ENCODE results near the gene WWOX. TPM values are rescaled to one million over a fixed set of nuclear protein-coding genes. Genes with fewer than 3 reads are reported as not detected.

Gene WWOX
- total and polyA plus RNA-seq, 4 experiments from 2014 or later: 10.4 to 23.1 (median 17.5) TPM

GRCh38 chr16:78620291-78620690 lies 520.8 kb downstream of the WWOX start:
- H3K27me3 Mint-ChIP-seq: no peaks in the 10 kb centered on the region
- DNase-seq: no peak
- H3K9me3 Mint-ChIP-seq: peaks cover 0 to 16% (median 6%) of the 10 kb centered on the region in 8 donors
- no peaks in the 10 kb centered on the region for H3K4me1 Mint-ChIP-seq
- no peak overlapping the region for H3K4me3 Mint-ChIP-seq
- Histone ChIP-seq H3K4me3 (ENCODE audit: low read length in 2 of 2) (no peak overlapping the region), H3K36me3 (ENCODE audit: insufficient read depth, low read length) (no peaks in the 10 kb centered on the region), H3K27ac (ENCODE audit: low read depth, low read length) (no peak overlapping the region), H3K4me1 (ENCODE audit: insufficient read depth, low read length) (no peaks in the 10 kb centered on the region), H3K9me3 (ENCODE audit: control insufficient read depth in 1 of 2, low read length in 2 of 2) (no peaks in the 10 kb centered on the region), H3K27me3 (ENCODE audit: insufficient read depth, low read length) (no peaks in the 10 kb centered on the region)
- ChIA-PET POLR2A (ENCODE audit: partially characterized antibody) (no interaction called here), CTCF (ENCODE audit: partially characterized antibody) (no interaction called here)
- intact Hi-C loops (cut with micrococcal nuclease): no loop called here
- no peak overlapping the region for H3K27ac Mint-ChIP-seq
- H3K36me3 Mint-ChIP-seq: peaks cover 2 to 5% of the 10 kb centered on the region in 2 donors

- no peaks in the 10 kb centered on the region for H3K27me3 ChIP-seq (ENCODE audit: insufficient read depth, low read length)
- POLR2A ChIA-PET (ENCODE audit: partially characterized antibody): no interaction called here
- H3K4me3 ChIP-seq (ENCODE audit: low read length in 2 of 2): no peak overlapping the region
- CTCF ChIA-PET (ENCODE audit: partially characterized antibody): no interaction called here
- H3K4me3 Mint-ChIP-seq: no peak overlapping the region
- peaks cover 2 to 5% of the 10 kb centered on the region in 2 donors for H3K36me3 Mint-ChIP-seq
- intact Hi-C loops (cut with micrococcal nuclease): no loop called here
- peaks cover 0 to 17% (median 8%) of the 10 kb centered on the region in 8 donors for H3K9me3 Mint-ChIP-seq
- DNase-seq: no peak
- no peaks in the 10 kb centered on the region for H3K36me3 ChIP-seq (ENCODE audit: insufficient read depth, low read length)
- no peak overlapping the region for H3K27ac ChIP-seq (ENCODE audit: low read depth, low read length)
- H3K4me1 Mint-ChIP-seq: no peaks in the 10 kb centered on the region
- H3K27ac Mint-ChIP-seq: no peak overlapping the region
- H3K27me3 Mint-ChIP-seq: no peaks in the 10 kb centered on the region
- no peaks in the 10 kb centered on the region for H3K9me3 ChIP-seq (ENCODE audit: control insufficient read depth in 1 of 2, low read length in 2 of 2)
- no peaks in the 10 kb centered on the region for H3K4me1 ChIP-seq (ENCODE audit: insufficient read depth, low read length)
Observed at GRCh38 chr16:78623796-78624195, 524.3 kb downstream of the WWOX start.

- no peaks in the 10 kb centered on the region for H3K36me3 ChIP-seq (ENCODE audit: insufficient read depth, low read length)
- DNase-seq: no peak
Observed at GRCh38 chr16:78624366-78624765, 524.9 kb downstream of the WWOX start.

GRCh38 chr16:78628461-78629045 lies 529.1 kb downstream of the WWOX start:
- DNase-seq: no peak
- H3K4me3 ChIP-seq (ENCODE audit: low read length in 2 of 2): no peak overlapping the region
- no peaks in the 10 kb centered on the region for H3K27me3 ChIP-seq (ENCODE audit: insufficient read depth, low read length)
- ChIA-PET CTCF (ENCODE audit: partially characterized antibody) (no interaction called here), POLR2A (ENCODE audit: partially characterized antibody) (no interaction called here)
- Mint-ChIP-seq H3K4me3 (no peak overlapping the region), H3K36me3 (peaks cover 0 to 25% of the 10 kb centered on the region in 2 donors), H3K27ac (no peak overlapping the region), H3K9me3 (peaks cover 1 to 30% (median 20%) of the 10 kb centered on the region in 8 donors), H3K27me3 (no peaks in the 10 kb centered on the region), H3K4me1 (no peaks in the 10 kb centered on the region)
- no peak overlapping the region for H3K27ac ChIP-seq (ENCODE audit: low read depth, low read length)
- H3K9me3 ChIP-seq (ENCODE audit: control insufficient read depth in 1 of 2, low read length in 2 of 2): peaks cover 0 to 6% of the 10 kb centered on the region in 2 donors
- H3K36me3 ChIP-seq (ENCODE audit: insufficient read depth, low read length): no peaks in the 10 kb centered on the region
- no peaks in the 10 kb centered on the region for H3K4me1 ChIP-seq (ENCODE audit: insufficient read depth, low read length)
- intact Hi-C loops (cut with micrococcal nuclease): no loop called here

More at GRCh38 chr16:78624366-78624765, 524.9 kb downstream of the WWOX start:
- H3K27ac Mint-ChIP-seq: no peak overlapping the region
- Histone ChIP-seq H3K27ac (ENCODE audit: low read depth, low read length) (no peak overlapping the region), H3K27me3 (ENCODE audit: insufficient read depth, low read length) (no peaks in the 10 kb centered on the region), H3K4me1 (ENCODE audit: insufficient read depth, low read length) (no peaks in the 10 kb centered on the region), H3K9me3 (ENCODE audit: control insufficient read depth in 1 of 2, low read length in 2 of 2) (no peaks in the 10 kb centered on the region), H3K4me3 (ENCODE audit: low read length in 2 of 2) (no peak overlapping the region)
- H3K27me3 Mint-ChIP-seq: no peaks in the 10 kb centered on the region
- ChIA-PET CTCF (ENCODE audit: partially characterized antibody) (no interaction called here), POLR2A (ENCODE audit: partially characterized antibody) (no interaction called here)
- intact Hi-C loops (cut with micrococcal nuclease): no loop called here
- no peak overlapping the region for H3K4me3 Mint-ChIP-seq
- no peaks in the 10 kb centered on the region for H3K4me1 Mint-ChIP-seq
- peaks cover 0 to 21% (median 10%) of the 10 kb centered on the region in 8 donors for H3K9me3 Mint-ChIP-seq
- H3K36me3 Mint-ChIP-seq: peaks cover 2 to 7% of the 10 kb centered on the region in 2 donors

GRCh38 chr16:78629173-78629572 lies 529.7 kb downstream of the WWOX start:
- peaks cover 0 to 6% of the 10 kb centered on the region in 2 donors for H3K9me3 ChIP-seq (ENCODE audit: control insufficient read depth in 1 of 2, low read length in 2 of 2)
- no peaks in the 10 kb centered on the region for H3K4me1 Mint-ChIP-seq
- no peak for DNase-seq
- H3K36me3 Mint-ChIP-seq: peaks cover 0 to 23% of the 10 kb centered on the region in 2 donors
- no peak overlapping the region for H3K27ac Mint-ChIP-seq
- ChIA-PET CTCF (ENCODE audit: partially characterized antibody) (interaction anchor here (0.5 kb wide), 1 partner anchor 354 kb away, joined by 3 read pairs; no protein-coding TSS in a partner anchor), POLR2A (ENCODE audit: partially characterized antibody) (no interaction called here)
- peaks cover 1 to 30% (median 20%) of the 10 kb centered on the region in 8 donors for H3K9me3 Mint-ChIP-seq
- no peaks in the 10 kb centered on the region for H3K27me3 ChIP-seq (ENCODE audit: insufficient read depth, low read length)
- intact Hi-C loops (cut with micrococcal nuclease): no loop called here
- no peaks in the 10 kb centered on the region for H3K4me1 ChIP-seq (ENCODE audit: insufficient read depth, low read length)
- H3K36me3 ChIP-seq (ENCODE audit: insufficient read depth, low read length): no peaks in the 10 kb centered on the region
- H3K27ac ChIP-seq (ENCODE audit: low read depth, low read length): no peak overlapping the region
- no peaks in the 10 kb centered on the region for H3K27me3 Mint-ChIP-seq
- H3K4me3 ChIP-seq (ENCODE audit: low read length in 2 of 2): no peak overlapping the region
- H3K4me3 Mint-ChIP-seq: no peak overlapping the region

GRCh38 chr16:78630102-78630501 lies 530.6 kb downstream of the WWOX start:
- POLR2A ChIA-PET (ENCODE audit: partially characterized antibody): no interaction called here
- H3K4me3 ChIP-seq (ENCODE audit: low read length in 2 of 2): no peak overlapping the region
- peaks cover 0 to 23% of the 10 kb centered on the region in 2 donors for H3K36me3 Mint-ChIP-seq
- H3K27me3 Mint-ChIP-seq: no peaks in the 10 kb centered on the region
- H3K36me3 ChIP-seq (ENCODE audit: insufficient read depth, low read length): no peaks in the 10 kb centered on the region
- H3K4me1 ChIP-seq (ENCODE audit: insufficient read depth, low read length): no peaks in the 10 kb centered on the region
- H3K4me1 Mint-ChIP-seq: no peaks in the 10 kb centered on the region
- peaks cover 1 to 30% (median 20%) of the 10 kb centered on the region in 8 donors for H3K9me3 Mint-ChIP-seq
- H3K27ac ChIP-seq (ENCODE audit: low read depth, low read length): no peak overlapping the region
- no peak for DNase-seq
- CTCF ChIA-PET (ENCODE audit: partially characterized antibody): no interaction called here
- peaks cover 0 to 6% of the 10 kb centered on the region in 2 donors for H3K9me3 ChIP-seq (ENCODE audit: control insufficient read depth in 1 of 2, low read length in 2 of 2)
- no peaks in the 10 kb centered on the region for H3K27me3 ChIP-seq (ENCODE audit: insufficient read depth, low read length)
- intact Hi-C loops (cut with micrococcal nuclease): no loop called here
- H3K27ac Mint-ChIP-seq: no peak overlapping the region
- no peak overlapping the region for H3K4me3 Mint-ChIP-seq

GRCh38 chr16:78633551-78633950 lies 534.1 kb downstream of the WWOX start:
- H3K9me3 Mint-ChIP-seq: peaks cover 1 to 26% (median 20%) of the 10 kb centered on the region in 8 donors
- H3K27ac ChIP-seq (ENCODE audit: low read depth, low read length): no peak overlapping the region
- no peak overlapping the region for H3K27ac Mint-ChIP-seq
- H3K4me1 Mint-ChIP-seq: no peaks in the 10 kb centered on the region
- intact Hi-C loops (cut with micrococcal nuclease): no loop called here
- no peaks in the 10 kb centered on the region for H3K4me1 ChIP-seq (ENCODE audit: insufficient read depth, low read length)
- no peak overlapping the region for H3K4me3 Mint-ChIP-seq
- H3K36me3 Mint-ChIP-seq: peaks cover 0 to 29% of the 10 kb centered on the region in 2 donors
- peaks cover 0 to 6% of the 10 kb centered on the region in 2 donors for H3K9me3 ChIP-seq (ENCODE audit: control insufficient read depth in 1 of 2, low read length in 2 of 2)
- DNase-seq: peak in 1 of 5 donors; percentile 32
- POLR2A ChIA-PET (ENCODE audit: partially characterized antibody): no interaction called here
- CTCF ChIA-PET (ENCODE audit: partially characterized antibody): no interaction called here
- H3K4me3 ChIP-seq (ENCODE audit: low read length in 2 of 2): no peak overlapping the region
- H3K36me3 ChIP-seq (ENCODE audit: insufficient read depth, low read length): no peaks in the 10 kb centered on the region
- H3K27me3 ChIP-seq (ENCODE audit: insufficient read depth, low read length): no peaks in the 10 kb centered on the region
- H3K27me3 Mint-ChIP-seq: no peaks in the 10 kb centered on the region
